SU-DHL-6 (cell line): ENCODE results near the gene EHBP1.

Experiments
- H2AFZ ChIP-seq: fragments of 200-600 bp; sonication (generic); 2 replicates; pipeline ENCODE4 v1.6.1; 2014; ENCODE audit warnings: low read depth, mild to moderate bottlenecking, moderate library complexity, mixed read lengths, antibody characterized with exemption, low read length; ENCODE audit not compliant: severe bottlenecking
- H3F3A ChIP-seq: fragments of 200-600 bp; shearing (Covaris generic); 2 replicates; pipeline ENCODE4 v1.6.0; 2016; ENCODE audit warnings: antibody characterized with exemption, mild to moderate bottlenecking; ENCODE audit not compliant: insufficient read depth
- H3K27ac ChIP-seq: fragments of 200-600 bp; sonication (generic); 2 replicates; pipeline ENCODE4 v1.5.1; 2016; ENCODE audit warnings: low read depth, mild to moderate bottlenecking, low read length, moderate library complexity, mixed read lengths
- H3K27me3 ChIP-seq: fragments of 200-600 bp; sonication (generic), shearing (Covaris generic); 2 replicates; pipeline ENCODE4 v1.6.0; 2014; ENCODE audit warnings: mild to moderate bottlenecking, low read length
- H3K36me3 ChIP-seq: fragments of 200-600 bp; sonication (generic); 2 replicates; pipeline ENCODE4 v1.6.1; 2014; ENCODE audit warnings: mild to moderate bottlenecking, low read length, mixed read lengths
- H3K4me2 ChIP-seq: fragments of 300-600, 200-600 bp; shearing (Covaris generic), sonication (generic); 2 replicates; pipeline ENCODE4 v1.6.0; 2014; ENCODE audit warnings: low read length, low read depth, mild to moderate bottlenecking; ENCODE audit not compliant: poor library complexity, severe bottlenecking
- H3K4me3 ChIP-seq: fragments of 200-600 bp; sonication (generic); 2 replicates; pipeline ENCODE4 v1.5.1; 2014; ENCODE audit warnings: antibody characterized with exemption, low read length, mild to moderate bottlenecking, mixed read lengths; ENCODE audit not compliant: insufficient read depth, poor library complexity, severe bottlenecking
- H3K79me2 ChIP-seq: fragments of 200-600 bp; sonication (generic); 2 replicates; pipeline ENCODE4 v1.6.1; 2014; ENCODE audit warnings: mild to moderate bottlenecking, low read length, moderate library complexity; ENCODE audit not compliant: insufficient read depth
- H3K9ac ChIP-seq: fragments of 200-600 bp; sonication (generic); 2 replicates; pipeline ENCODE4 v1.7.0; 2014; ENCODE audit warnings: mild to moderate bottlenecking, low read length
- H3K9me2 ChIP-seq: fragments of 200-600 bp; sonication (generic); replicated peaks from 2 replicates; pipeline ENCODE4 v1.6.1; 2014; ENCODE audit warnings: low read length; ENCODE audit not compliant: insufficient read depth
- H3K9me3 ChIP-seq: fragments of 200-600 bp; sonication (generic); 2 replicates; pipeline ENCODE4 v1.6.1; 2014; ENCODE audit warnings: low read length, mixed read lengths; ENCODE audit not compliant: insufficient read depth
- H4K20me1 ChIP-seq: fragments of 200-600 bp; sonication (generic); 2 replicates; pipeline ENCODE4 v1.6.1; 2014; ENCODE audit warnings: low read depth, mild to moderate bottlenecking, antibody characterized with exemption, low read length, moderate library complexity, mixed read lengths
- EZH2phosphoT487 ChIP-seq: fragments of 200-600 bp; sonication (generic), shearing (Covaris generic); conservative IDR thresholded peaks from 2 replicates; pipeline ENCODE4 v1.6.1; 2018; ENCODE audit warnings: mild to moderate bottlenecking, antibody characterized with exemption, low read length, moderate library complexity, mixed read lengths
- TF ChIP-seq, protein P1 (sequence below): fragments of 200-600 bp; sonication (generic); IDR thresholded peaks from one replicate; pipeline ENCODE4 v1.5.1; 2017; ENCODE audit warnings: antibody characterized with exemption, mild to moderate bottlenecking, low read length, moderate library complexity; ENCODE audit not compliant: insufficient read depth, poor library complexity, severe bottlenecking

EHBP1 gene

DNA sequence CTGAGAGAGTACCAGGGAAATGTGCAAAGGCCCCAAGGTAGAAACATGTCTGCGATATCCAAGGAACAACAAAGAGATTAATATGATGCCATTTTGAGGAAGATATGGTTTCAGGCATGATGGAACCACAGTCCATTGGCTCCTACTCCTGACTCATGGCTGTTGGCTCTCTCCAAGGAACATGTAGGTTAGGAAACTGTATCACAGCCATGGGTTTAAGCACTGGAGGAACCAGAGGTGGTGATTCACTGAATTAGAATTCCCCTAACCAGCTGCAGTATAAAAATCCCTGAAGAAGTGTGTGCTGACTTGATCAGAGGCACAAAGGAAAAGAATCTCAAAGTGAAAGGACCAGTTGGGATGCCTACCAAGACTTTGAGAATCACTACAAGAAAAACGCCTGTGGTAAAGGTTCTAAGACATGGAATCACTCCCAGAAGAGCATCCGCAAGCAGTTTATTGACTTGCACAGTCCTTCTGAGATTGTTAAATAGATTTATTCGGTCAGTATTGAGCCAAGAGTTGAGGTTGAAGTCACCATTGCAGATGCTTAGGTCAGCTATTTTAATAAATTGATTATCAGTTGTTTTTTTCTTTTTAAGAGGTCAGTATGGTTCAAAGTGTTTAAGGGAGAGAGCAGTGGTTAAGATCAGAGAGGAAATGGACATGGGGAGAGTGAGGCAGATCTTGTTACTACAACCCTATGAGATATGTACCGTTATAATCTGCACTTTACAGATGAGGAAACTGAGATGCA, 234.4 kb downstream of the EHBP1 start:
- Histone ChIP-seq H3K27me3 (no peaks in the 10 kb centered on the region), H3K4me2 (no peak overlapping the region), H3F3A (no peaks in the 10 kb centered on the region), H3K9me3 (no peaks in the 10 kb centered on the region), H3K4me3 (no peak overlapping the region), H3K79me2 (no peaks in the 10 kb centered on the region), H3K36me3 (peaks cover 3% of the 10 kb centered on the region; the same call in 1 of the 2 replicates), H3K27ac (no peak overlapping the region), H4K20me1 (no peaks in the 10 kb centered on the region), H3K9me2 (no peaks in the 10 kb centered on the region), H3K9ac (no peak overlapping the region), H2AFZ (no peak overlapping the region)
- TF ChIP-seq, protein P1, sequence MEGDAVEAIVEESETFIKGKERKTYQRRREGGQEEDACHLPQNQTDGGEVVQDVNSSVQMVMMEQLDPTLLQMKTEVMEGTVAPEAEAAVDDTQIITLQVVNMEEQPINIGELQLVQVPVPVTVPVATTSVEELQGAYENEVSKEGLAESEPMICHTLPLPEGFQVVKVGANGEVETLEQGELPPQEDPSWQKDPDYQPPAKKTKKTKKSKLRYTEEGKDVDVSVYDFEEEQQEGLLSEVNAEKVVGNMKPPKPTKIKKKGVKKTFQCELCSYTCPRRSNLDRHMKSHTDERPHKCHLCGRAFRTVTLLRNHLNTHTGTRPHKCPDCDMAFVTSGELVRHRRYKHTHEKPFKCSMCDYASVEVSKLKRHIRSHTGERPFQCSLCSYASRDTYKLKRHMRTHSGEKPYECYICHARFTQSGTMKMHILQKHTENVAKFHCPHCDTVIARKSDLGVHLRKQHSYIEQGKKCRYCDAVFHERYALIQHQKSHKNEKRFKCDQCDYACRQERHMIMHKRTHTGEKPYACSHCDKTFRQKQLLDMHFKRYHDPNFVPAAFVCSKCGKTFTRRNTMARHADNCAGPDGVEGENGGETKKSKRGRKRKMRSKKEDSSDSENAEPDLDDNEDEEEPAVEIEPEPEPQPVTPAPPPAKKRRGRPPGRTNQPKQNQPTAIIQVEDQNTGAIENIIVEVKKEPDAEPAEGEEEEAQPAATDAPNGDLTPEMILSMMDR = no peak
- TF ChIP-seq EZH2phosphoT487 = no peak

- Histone ChIP-seq H3K9me3 (no peaks in the 10 kb centered on the region), H3K9ac (no peak overlapping the region), H3K79me2 (no peaks in the 10 kb centered on the region), H3K27me3 (no peaks in the 10 kb centered on the region), H3K4me3 (no peak overlapping the region), H4K20me1 (no peaks in the 10 kb centered on the region), H3K36me3 (peaks cover 3% of the 10 kb centered on the region; the same call in 1 of the 2 replicates), H3F3A (no peaks in the 10 kb centered on the region), H3K4me2 (no peak overlapping the region), H3K9me2 (no peaks in the 10 kb centered on the region), H3K27ac (no peak overlapping the region), H2AFZ (no peak overlapping the region)
- TF ChIP-seq EZH2phosphoT487 = no peak
- TF ChIP-seq, protein P1 = no peak
These were observed 235.2 kb downstream of the EHBP1 start for GRCh38 chr2:62940697-62941096.

GRCh38 chr2:62941413-62941812, 235.9 kb downstream of the EHBP1 start:
- no peaks in the 10 kb centered on the region for H3K9me2 ChIP-seq
- H3K9me3 ChIP-seq = no peaks in the 10 kb centered on the region
- H2AFZ ChIP-seq = no peak overlapping the region
- no peaks in the 10 kb centered on the region for H3K79me2 ChIP-seq
- no peaks in the 10 kb centered on the region for H3F3A ChIP-seq
- no peak overlapping the region for H3K4me3 ChIP-seq
- no peaks in the 10 kb centered on the region for H3K27me3 ChIP-seq
- H4K20me1 ChIP-seq = no peaks in the 10 kb centered on the region
- no peak overlapping the region for H3K27ac ChIP-seq
- no peak for TF ChIP-seq EZH2phosphoT487
- TF ChIP-seq, protein P1 = no peak
- peaks cover 3% of the 10 kb centered on the region; the same call in 1 of the 2 replicates for H3K36me3 ChIP-seq
- H3K9ac ChIP-seq = no peak overlapping the region
- H3K4me2 ChIP-seq = no peak overlapping the region
